SK-N-SH (cell line): ENCODE data around the gene MUC22. TPM values are rescaled to one million over a fixed set of nuclear protein-coding genes. Genes with fewer than 3 reads are reported as not detected.

Source experiments
- CTCF ChIA-PET: fragments of 300-600, 350-600 bp; formaldehyde crosslinking; extraction: SDS; loops from one replicate; lab custom pipeline; 2021; lab: Yijun Ruan, JAX
- POLR2A ChIA-PET: fragments of 350-600 bp; sonication (Branson Sonifier 250); formaldehyde crosslinking; extraction: SDS; loops from one replicate; lab custom pipeline; 2020; ENCODE audit warnings: antibody characterized with exemption, inconsistent platforms; lab: Yijun Ruan, JAX
- DNase-seq: peaks from one replicate; pipeline ENCODE4 v3.0.0; 2012
- H2AFZ ChIP-seq: fragments of 200-600 bp; sonication (generic); 2 replicates; pipeline ENCODE4 v1.8.1; 2016; ENCODE audit warnings: antibody characterized with exemption, mild to moderate bottlenecking, low read depth
- H3F3A ChIP-seq: fragments of 200-600 bp; sonication (generic); replicated peaks from 2 replicates; pipeline ENCODE3; 2016; ENCODE audit warnings: antibody characterized with exemption, mild to moderate bottlenecking; ENCODE audit not compliant: insufficient read depth
- H3K27ac ChIP-seq, 2 experiments: fragments of 200-500 bp in 1 of 2; fragments of 200-600 bp in 1 of 2; sonication (Bioruptor generic) in 1 of 2; sonication (generic), shearing (Covaris generic) in 1 of 2; 2 replicates each; pipeline versions ENCODE4 v1.5.1 to v1.6.1; 2014 to 2016; ENCODE audit warnings: low read depth in 2 of 2, inconsistent platforms in 1 of 2, low read length in 1 of 2, mild to moderate bottlenecking in 1 of 2, mixed read lengths in 1 of 2
- H3K27me3 ChIP-seq: fragments of 200-600 bp; sonication (generic), shearing (Covaris generic); 2 replicates; pipeline ENCODE4 v1.6.1; 2016; ENCODE audit warnings: mixed run types; ENCODE audit not compliant: insufficient read depth
- H3K36me3 ChIP-seq, 2 experiments: fragments of 200-500 bp in 1 of 2; fragments of 200-600 bp in 1 of 2; sonication (Bioruptor generic) in 1 of 2; sonication (generic) in 1 of 2; replicated peaks in 1 of 2; 2 replicates each; pipeline versions ENCODE3 to v1.5.1; 2014 to 2016; ENCODE audit warnings: low read length in 1 of 2, mild to moderate bottlenecking in 1 of 2; ENCODE audit not compliant: insufficient read depth in 2 of 2, control insufficient read depth in 1 of 2
- H3K4me1 ChIP-seq, 2 experiments: fragments of 200-500 bp in 1 of 2; fragments of 200-600 bp in 1 of 2; sonication (Bioruptor generic) in 1 of 2; sonication (generic), shearing (Covaris generic) in 1 of 2; 2 replicates each; pipeline versions ENCODE4 v1.5.1 to v1.6.1; 2014 to 2016; ENCODE audit warnings: low read depth in 1 of 2, low read length in 1 of 2, mixed run types in 1 of 2; ENCODE audit not compliant: insufficient read depth in 2 of 2, control insufficient read depth in 1 of 2
- H3K4me2 ChIP-seq: fragments of 200-600 bp; sonication (generic), shearing (Covaris generic); 2 replicates; pipeline ENCODE4 v1.6.1; 2017; ENCODE audit warnings: mixed run types
- H3K4me3 ChIP-seq, 2 experiments: fragments of 200-500 bp in 1 of 2; fragments of 200-600 bp in 1 of 2; sonication (Bioruptor generic) in 1 of 2; sonication (generic), shearing (Covaris generic) in 1 of 2; 2 replicates each; pipeline versions ENCODE4 v1.5.1 to v1.8.1; 2014 to 2016; ENCODE audit warnings: low read depth in 2 of 2, inconsistent platforms in 1 of 2, low read length in 1 of 2, mild to moderate bottlenecking in 1 of 2, mixed read lengths in 1 of 2, moderate library complexity in 1 of 2
- H3K79me2 ChIP-seq: fragments of 200-600 bp; sonication (generic); 2 replicates; pipeline ENCODE4 v1.8.1; 2017; ENCODE audit warnings: mild to moderate bottlenecking; ENCODE audit not compliant: insufficient read depth
- H3K9ac ChIP-seq: fragments of 200-600 bp; sonication (generic); 2 replicates; pipeline ENCODE4 v1.6.1; 2017; ENCODE audit warnings: mixed run types
- H3K9me2 ChIP-seq: fragments of 200-600 bp; sonication (generic); 2 replicates; pipeline ENCODE4 v1.6.1; 2017; ENCODE audit warnings: mixed run types
- H3K9me3 ChIP-seq: fragments of 200-600 bp; sonication (generic); 2 replicates; pipeline ENCODE4 v1.6.1; 2017; ENCODE audit warnings: mixed run types, mild to moderate bottlenecking, moderate library complexity
- H4K20me1 ChIP-seq: fragments of 200-600 bp; sonication (generic); 2 replicates; pipeline ENCODE4 v1.6.1; 2017; ENCODE audit warnings: mild to moderate bottlenecking, mixed run types; ENCODE audit not compliant: insufficient read depth
- CHD2 ChIP-seq: fragments of 150-350 bp; IDR thresholded peaks from 2 replicates; pipeline ENCODE4 v1.6.1; 2018; ENCODE audit warnings: low read length; ENCODE audit not compliant: partially characterized antibody
- ELF1 ChIP-seq: IDR thresholded peaks from 2 replicates; pipeline ENCODE4 v1.4.0; 2012
- EP300 ChIP-seq, 2 experiments: IDR thresholded peaks; 2 replicates each; pipeline versions ENCODE4 v1.4.0 to v1.6.1; 2012; ENCODE audit warnings: borderline replicate concordance in 1 of 2, low read depth in 1 of 2, low read length in 1 of 2
- FOXJ3 ChIP-seq: sonication (generic); formaldehyde crosslinking; IDR thresholded peaks from 2 replicates; pipeline ENCODE4 v1.5.1; 2020; ENCODE audit warnings: mild to moderate bottlenecking, missing genetic modification reagents
- FOXM1 ChIP-seq: IDR thresholded peaks from 2 replicates; pipeline ENCODE4 v1.4.0; 2012; ENCODE audit warnings: low read depth, mild to moderate bottlenecking
- GABPA ChIP-seq: IDR thresholded peaks from 2 replicates; pipeline ENCODE4 v1.4.0; 2012; ENCODE audit warnings: low read depth, mild to moderate bottlenecking
- MXI1 ChIP-seq: IDR thresholded peaks from 2 replicates; pipeline ENCODE4 v1.6.1; 2012; ENCODE audit warnings: mild to moderate bottlenecking, low read depth, low read length, improper control_type of control experiment
- NFIC ChIP-seq: IDR thresholded peaks from 2 replicates; pipeline ENCODE4 v1.4.0; 2012; ENCODE audit warnings: borderline replicate concordance
- POLR2AphosphoS5 ChIP-seq: IDR thresholded peaks from 2 replicates; pipeline ENCODE4 v1.6.1; 2012; ENCODE audit warnings: low read depth, low read length
- RAD21 ChIP-seq: IDR thresholded peaks from 2 replicates; pipeline ENCODE4 v1.6.1; 2012; ENCODE audit warnings: mild to moderate bottlenecking, low read length
- RXRA ChIP-seq: IDR thresholded peaks from 2 replicates; pipeline ENCODE4 v1.4.0; 2012; ENCODE audit warnings: low read depth, mild to moderate bottlenecking, borderline replicate concordance
- TEAD4 ChIP-seq: IDR thresholded peaks from 2 replicates; pipeline ENCODE4 v1.4.0; 2012; ENCODE audit warnings: mild to moderate bottlenecking, borderline replicate concordance; ENCODE audit not compliant: insufficient read depth
- YY1 ChIP-seq: IDR thresholded peaks from 2 replicates; pipeline ENCODE4 v1.4.0; 2012; ENCODE audit warnings: low read depth, mild to moderate bottlenecking
- WGBS: methylation state at CpG from one replicate; pipeline ENCODE4 v1.1.6; 2017; ENCODE audit warnings: low lambda C conversion rate; 5-methylcytosine and 5-hydroxymethylcytosine counted together
- polyA plus RNA-seq, 3 experiments: library from polyadenylated mRNA; depleted of rRNA; stranded (reverse); fragments of >200 nt; gene quantifications; 2 replicates each; pipeline ENCODE4 v1.2.3, GENCODE V29; 2012
- TF ChIP-seq, protein P1 (sequence below): IDR thresholded peaks from 2 replicates; pipeline ENCODE4 v1.4.0; 2012; ENCODE audit warnings: low read depth, borderline replicate concordance
- TF ChIP-seq, protein P2 (sequence below): fragments of 150-350 bp; IDR thresholded peaks from 2 replicates; pipeline ENCODE4 v1.6.1; 2016; ENCODE audit warnings: mild to moderate bottlenecking, low read depth, low read length
- TF ChIP-seq, protein P3 (sequence below): fragments of 150-350 bp; IDR thresholded peaks from 2 replicates; pipeline ENCODE4 v1.6.1; 2017; ENCODE audit warnings: antibody characterized with exemption, low read length, low read depth, borderline replicate concordance
- TF ChIP-seq, protein P4 (sequence below): fragments of 200-600 bp; sonication (generic); IDR thresholded peaks from 2 replicates; pipeline ENCODE4 v1.6.1; 2017; ENCODE audit warnings: antibody characterized with exemption, mild to moderate bottlenecking, moderate library complexity
- TF ChIP-seq, protein P5 (sequence below): IDR thresholded peaks from 2 replicates; pipeline ENCODE4 v1.4.0; 2012; ENCODE audit warnings: low read depth
- TF ChIP-seq, protein P6 (sequence below): IDR thresholded peaks from 2 replicates; pipeline ENCODE4 v1.6.1; 2012; ENCODE audit warnings: mild to moderate bottlenecking, low read depth, low read length, moderate library complexity

The MUC22 gene
- polyA plus RNA-seq, 1 of the 3 experiments (the other 2 are of a cell fraction): 0.12 TPM

DNA sequence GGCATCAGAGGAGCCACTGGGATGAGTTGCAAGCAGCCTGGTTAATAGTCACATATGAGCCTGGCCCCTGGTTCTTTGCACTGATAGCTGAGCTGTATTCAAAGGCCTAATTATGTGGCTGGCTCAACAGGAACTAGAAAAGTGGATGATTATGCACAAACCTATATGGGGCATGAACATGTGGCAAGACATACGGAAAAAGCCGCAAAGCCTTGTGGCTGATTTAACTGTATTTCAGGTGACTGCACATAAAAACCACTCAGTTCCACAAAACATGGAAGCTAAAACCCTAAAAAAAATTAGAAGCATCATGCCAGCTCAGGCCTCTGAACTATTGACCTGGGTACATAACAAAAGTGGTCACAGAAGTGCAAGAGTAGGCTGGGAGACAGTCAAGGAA, 13.0 kb upstream of the MUC22 start:
- no peaks in the 10 kb centered on the region for H4K20me1 ChIP-seq
- H3K27me3 ChIP-seq: no peaks in the 10 kb centered on the region
- no peak overlapping the region for H3K4me2 ChIP-seq
- DNase-seq: no peak
- H2AFZ ChIP-seq: no peak overlapping the region
- no peaks in the 10 kb centered on the region for H3K9me3 ChIP-seq
- no peaks in the 10 kb centered on the region for H3K9me2 ChIP-seq
- no peak overlapping the region for H3K4me3 ChIP-seq
- 94% methylated on average over 2 of the region's 2 CpGs for WGBS
- H3K4me1 ChIP-seq: no peaks in the 10 kb centered on the region
- H3K36me3 ChIP-seq: no peaks in the 10 kb centered on the region
- POLR2A ChIA-PET: no interaction called here
- H3K27ac ChIP-seq: no peak overlapping the region
- CTCF ChIA-PET: interaction anchor here (0.8 kb wide), 1 partner anchor 9 kb away, joined by 3 read pairs; no protein-coding TSS in a partner anchor
- H3K79me2 ChIP-seq: no peaks in the 10 kb centered on the region
- H3F3A ChIP-seq: no peaks in the 10 kb centered on the region
- TF ChIP-seq, protein P1, sequence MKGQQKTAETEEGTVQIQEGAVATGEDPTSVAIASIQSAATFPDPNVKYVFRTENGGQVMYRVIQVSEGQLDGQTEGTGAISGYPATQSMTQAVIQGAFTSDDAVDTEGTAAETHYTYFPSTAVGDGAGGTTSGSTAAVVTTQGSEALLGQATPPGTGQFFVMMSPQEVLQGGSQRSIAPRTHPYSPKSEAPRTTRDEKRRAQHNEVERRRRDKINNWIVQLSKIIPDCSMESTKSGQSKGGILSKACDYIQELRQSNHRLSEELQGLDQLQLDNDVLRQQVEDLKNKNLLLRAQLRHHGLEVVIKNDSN: no peak
- no peak for TF ChIP-seq CHD2
- TF ChIP-seq FOXM1: no peak
- no peak for TF ChIP-seq FOXJ3 (CRISPR knock-in tag)
- TF ChIP-seq ELF1: no peak
- TF ChIP-seq TEAD4: no peak
- TF ChIP-seq, protein P2, sequence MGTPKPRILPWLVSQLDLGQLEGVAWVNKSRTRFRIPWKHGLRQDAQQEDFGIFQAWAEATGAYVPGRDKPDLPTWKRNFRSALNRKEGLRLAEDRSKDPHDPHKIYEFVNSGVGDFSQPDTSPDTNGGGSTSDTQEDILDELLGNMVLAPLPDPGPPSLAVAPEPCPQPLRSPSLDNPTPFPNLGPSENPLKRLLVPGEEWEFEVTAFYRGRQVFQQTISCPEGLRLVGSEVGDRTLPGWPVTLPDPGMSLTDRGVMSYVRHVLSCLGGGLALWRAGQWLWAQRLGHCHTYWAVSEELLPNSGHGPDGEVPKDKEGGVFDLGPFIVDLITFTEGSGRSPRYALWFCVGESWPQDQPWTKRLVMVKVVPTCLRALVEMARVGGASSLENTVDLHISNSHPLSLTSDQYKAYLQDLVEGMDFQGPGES: no peak
- no peak for TF ChIP-seq RXRA
- TF ChIP-seq, protein P3, sequence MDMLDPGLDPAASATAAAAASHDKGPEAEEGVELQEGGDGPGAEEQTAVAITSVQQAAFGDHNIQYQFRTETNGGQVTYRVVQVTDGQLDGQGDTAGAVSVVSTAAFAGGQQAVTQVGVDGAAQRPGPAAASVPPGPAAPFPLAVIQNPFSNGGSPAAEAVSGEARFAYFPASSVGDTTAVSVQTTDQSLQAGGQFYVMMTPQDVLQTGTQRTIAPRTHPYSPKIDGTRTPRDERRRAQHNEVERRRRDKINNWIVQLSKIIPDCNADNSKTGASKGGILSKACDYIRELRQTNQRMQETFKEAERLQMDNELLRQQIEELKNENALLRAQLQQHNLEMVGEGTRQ: no peak
- no peak for TF ChIP-seq RAD21
- TF ChIP-seq MXI1: no peak
- TF ChIP-seq, protein P4, sequence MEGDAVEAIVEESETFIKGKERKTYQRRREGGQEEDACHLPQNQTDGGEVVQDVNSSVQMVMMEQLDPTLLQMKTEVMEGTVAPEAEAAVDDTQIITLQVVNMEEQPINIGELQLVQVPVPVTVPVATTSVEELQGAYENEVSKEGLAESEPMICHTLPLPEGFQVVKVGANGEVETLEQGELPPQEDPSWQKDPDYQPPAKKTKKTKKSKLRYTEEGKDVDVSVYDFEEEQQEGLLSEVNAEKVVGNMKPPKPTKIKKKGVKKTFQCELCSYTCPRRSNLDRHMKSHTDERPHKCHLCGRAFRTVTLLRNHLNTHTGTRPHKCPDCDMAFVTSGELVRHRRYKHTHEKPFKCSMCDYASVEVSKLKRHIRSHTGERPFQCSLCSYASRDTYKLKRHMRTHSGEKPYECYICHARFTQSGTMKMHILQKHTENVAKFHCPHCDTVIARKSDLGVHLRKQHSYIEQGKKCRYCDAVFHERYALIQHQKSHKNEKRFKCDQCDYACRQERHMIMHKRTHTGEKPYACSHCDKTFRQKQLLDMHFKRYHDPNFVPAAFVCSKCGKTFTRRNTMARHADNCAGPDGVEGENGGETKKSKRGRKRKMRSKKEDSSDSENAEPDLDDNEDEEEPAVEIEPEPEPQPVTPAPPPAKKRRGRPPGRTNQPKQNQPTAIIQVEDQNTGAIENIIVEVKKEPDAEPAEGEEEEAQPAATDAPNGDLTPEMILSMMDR: no peak
- TF ChIP-seq, protein P5, sequence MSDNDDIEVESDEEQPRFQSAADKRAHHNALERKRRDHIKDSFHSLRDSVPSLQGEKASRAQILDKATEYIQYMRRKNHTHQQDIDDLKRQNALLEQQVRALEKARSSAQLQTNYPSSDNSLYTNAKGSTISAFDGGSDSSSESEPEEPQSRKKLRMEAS: no peak
- no peak for TF ChIP-seq GABPA
- TF ChIP-seq EP300 (IDR thresholded peaks at IDR 0.05; ENCODE audit: borderline replicate concordance in 1 of 2, low read depth in 1 of 2, low read length in 1 of 2): no peak
- no peak for TF ChIP-seq POLR2AphosphoS5
- no peak for TF ChIP-seq NFIC
- no peak for TF ChIP-seq YY1
- TF ChIP-seq, protein P6, sequence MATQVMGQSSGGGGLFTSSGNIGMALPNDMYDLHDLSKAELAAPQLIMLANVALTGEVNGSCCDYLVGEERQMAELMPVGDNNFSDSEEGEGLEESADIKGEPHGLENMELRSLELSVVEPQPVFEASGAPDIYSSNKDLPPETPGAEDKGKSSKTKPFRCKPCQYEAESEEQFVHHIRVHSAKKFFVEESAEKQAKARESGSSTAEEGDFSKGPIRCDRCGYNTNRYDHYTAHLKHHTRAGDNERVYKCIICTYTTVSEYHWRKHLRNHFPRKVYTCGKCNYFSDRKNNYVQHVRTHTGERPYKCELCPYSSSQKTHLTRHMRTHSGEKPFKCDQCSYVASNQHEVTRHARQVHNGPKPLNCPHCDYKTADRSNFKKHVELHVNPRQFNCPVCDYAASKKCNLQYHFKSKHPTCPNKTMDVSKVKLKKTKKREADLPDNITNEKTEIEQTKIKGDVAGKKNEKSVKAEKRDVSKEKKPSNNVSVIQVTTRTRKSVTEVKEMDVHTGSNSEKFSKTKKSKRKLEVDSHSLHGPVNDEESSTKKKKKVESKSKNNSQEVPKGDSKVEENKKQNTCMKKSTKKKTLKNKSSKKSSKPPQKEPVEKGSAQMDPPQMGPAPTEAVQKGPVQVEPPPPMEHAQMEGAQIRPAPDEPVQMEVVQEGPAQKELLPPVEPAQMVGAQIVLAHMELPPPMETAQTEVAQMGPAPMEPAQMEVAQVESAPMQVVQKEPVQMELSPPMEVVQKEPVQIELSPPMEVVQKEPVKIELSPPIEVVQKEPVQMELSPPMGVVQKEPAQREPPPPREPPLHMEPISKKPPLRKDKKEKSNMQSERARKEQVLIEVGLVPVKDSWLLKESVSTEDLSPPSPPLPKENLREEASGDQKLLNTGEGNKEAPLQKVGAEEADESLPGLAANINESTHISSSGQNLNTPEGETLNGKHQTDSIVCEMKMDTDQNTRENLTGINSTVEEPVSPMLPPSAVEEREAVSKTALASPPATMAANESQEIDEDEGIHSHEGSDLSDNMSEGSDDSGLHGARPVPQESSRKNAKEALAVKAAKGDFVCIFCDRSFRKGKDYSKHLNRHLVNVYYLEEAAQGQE: no peak
- H3K9ac ChIP-seq: no peak overlapping the region
